Liver (tissue), 9 donors: ENCODE results near the gene CLDN6. TPM values are rescaled to one million over a fixed set of nuclear protein-coding genes. Genes with fewer than 3 reads are reported as not detected.

Experiments
- DNase-seq: peaks from one replicate; pipeline ENCODE4 v3.0.0-alpha.2; 2017; ENCODE audit warnings: low spot score
- H3K27ac ChIP-seq, 2 donors: one replicate each; pipeline ENCODE4 v1.7.0; 2013; ENCODE audit warnings: inconsistent platforms in 2 of 2, low read length in 2 of 2, control low read depth in 1 of 2, low read depth in 1 of 2, mild to moderate bottlenecking in 1 of 2
- H3K27me3 ChIP-seq, 4 donors: one replicate each; pipeline versions ENCODE4 v1.6.1 to v1.7.0; 2013; ENCODE audit warnings: low read length in 3 of 4, inconsistent platforms in 1 of 4, mild to moderate bottlenecking in 1 of 4, moderate library complexity in 1 of 4; ENCODE audit not compliant: control insufficient read depth in 4 of 4, insufficient read depth in 4 of 4
- H3K36me3 ChIP-seq, 4 donors: one replicate each; pipeline versions ENCODE4 v1.6.1 to v1.7.0; 2013; ENCODE audit warnings: low read length in 3 of 4, mild to moderate bottlenecking in 3 of 4, low read depth in 1 of 4, moderate library complexity in 1 of 4; ENCODE audit not compliant: control insufficient read depth in 4 of 4, insufficient read depth in 3 of 4
- H3K4me1 ChIP-seq, 4 donors: one replicate each; pipeline versions ENCODE4 v1.6.1 to v1.7.0; 2013; ENCODE audit warnings: low read length in 3 of 4, mild to moderate bottlenecking in 3 of 4, moderate library complexity in 1 of 4; ENCODE audit not compliant: control insufficient read depth in 4 of 4, insufficient read depth in 4 of 4
- H3K4me3 ChIP-seq, 3 donors: one replicate each; pipeline versions ENCODE4 v1.6.1 to v1.7.0; 2013; ENCODE audit warnings: low read length in 3 of 3, control low read depth in 1 of 3, low read depth in 1 of 3, mild to moderate bottlenecking in 1 of 3
- H3K9ac ChIP-seq, 2 donors: one replicate each; pipeline ENCODE4 v1.7.0; 2013; ENCODE audit warnings: low read length in 2 of 2, mild to moderate bottlenecking in 2 of 2, moderate library complexity in 2 of 2, control low read depth in 1 of 2, low read depth in 1 of 2
- H3K9me3 ChIP-seq, 4 donors: one replicate each; pipeline versions ENCODE4 v1.6.1 to v1.7.0; 2013; ENCODE audit warnings: low read length in 3 of 4; ENCODE audit not compliant: control insufficient read depth in 4 of 4
- ATF3 ChIP-seq: IDR thresholded peaks from 2 replicates; pipeline ENCODE4 v1.6.1; 2016; ENCODE audit warnings: antibody characterized with exemption
- CTCF ChIP-seq: fragments of 150-350 bp; IDR thresholded peaks from 2 replicates; pipeline ENCODE4 v1.5.1; 2017; ENCODE audit warnings: improper control_type of control experiment, low read depth, low read length; ENCODE audit not compliant: missing input control
- EGR1 ChIP-seq, 2 donors: IDR thresholded peaks; 2 replicates each; pipeline ENCODE4 v1.6.1; 2016 to 2018; ENCODE audit warnings: antibody characterized with exemption in 2 of 2, low read depth in 2 of 2
- FOXA1 ChIP-seq: IDR thresholded peaks from 2 replicates; pipeline ENCODE4 v1.6.1; 2016; ENCODE audit warnings: antibody characterized with exemption
- FOXA2 ChIP-seq: IDR thresholded peaks from 2 replicates; pipeline ENCODE4 v1.6.1; 2016; ENCODE audit warnings: antibody characterized with exemption
- GABPA ChIP-seq, 2 donors: IDR thresholded peaks in 1 of 2; conservative IDR thresholded peaks in 1 of 2; 2 replicates each; pipeline ENCODE4 v1.6.1; 2016; ENCODE audit warnings: antibody characterized with exemption in 2 of 2, mild to moderate bottlenecking in 1 of 2, moderate library complexity in 1 of 2
- HNF4A ChIP-seq, 2 donors: conservative IDR thresholded peaks; 2 replicates each; pipeline ENCODE4 v1.6.1; 2016; ENCODE audit warnings: antibody characterized with exemption in 2 of 2, mild to moderate bottlenecking in 2 of 2
- HNF4G ChIP-seq: IDR thresholded peaks from 2 replicates; pipeline ENCODE4 v1.6.1; 2016; ENCODE audit warnings: antibody characterized with exemption
- JUND ChIP-seq, 2 donors: IDR thresholded peaks; 2 replicates each; pipeline ENCODE4 v1.6.1; 2016; ENCODE audit warnings: antibody characterized with exemption in 2 of 2
- MAX ChIP-seq: IDR thresholded peaks from 2 replicates; pipeline ENCODE4 v1.6.1; 2016; ENCODE audit warnings: antibody characterized with exemption
- NR2F2 ChIP-seq: IDR thresholded peaks from 2 replicates; pipeline ENCODE4 v1.6.1; 2016; ENCODE audit warnings: antibody characterized with exemption
- RAD21 ChIP-seq, 2 donors: IDR thresholded peaks; 2 replicates each; pipeline ENCODE4 v1.6.1; 2016; ENCODE audit warnings: antibody characterized with exemption in 2 of 2, mild to moderate bottlenecking in 2 of 2
- RXRA ChIP-seq, 2 donors: IDR thresholded peaks; 2 replicates each; pipeline ENCODE4 v1.6.1; 2017 to 2018; ENCODE audit warnings: antibody characterized with exemption in 2 of 2, mild to moderate bottlenecking in 1 of 2
- SP1 ChIP-seq: IDR thresholded peaks from 2 replicates; pipeline ENCODE4 v1.6.1; 2018; ENCODE audit warnings: antibody characterized with exemption, mild to moderate bottlenecking
- TAF1 ChIP-seq: conservative IDR thresholded peaks from 2 replicates; pipeline ENCODE4 v1.6.1; 2016; ENCODE audit warnings: antibody characterized with exemption, mild to moderate bottlenecking
- YY1 ChIP-seq: IDR thresholded peaks from 2 replicates; pipeline ENCODE4 v1.6.1; 2016; ENCODE audit warnings: antibody characterized with exemption, mild to moderate bottlenecking
- WGBS: extraction: QIAGEN DNeasy Blood & Tissue Kit; methylation state at CpG from one replicate; pipeline ENCODE4 v1.1.7; 2013; 5-methylcytosine and 5-hydroxymethylcytosine counted together
- polyA plus RNA-seq, 2 donors: library from polyadenylated mRNA; stranded (reverse) in 1 of 2; unstranded in 1 of 2; fragments of 200-250 nt in 1 of 2; fragments of >200 nt in 1 of 2; fragmentation: Nextera tagmentation in 1 of 2; extraction: Ambion mirVana in 1 of 2; gene quantifications; one replicate each; pipeline versions ENCODE4 v1.2.1 to v1.2.3, GENCODE V29; 2013 to 2015
- total RNA-seq, 2 donors: library from RNA; depleted of rRNA; stranded (reverse); fragments of >200 nt; gene quantifications; one replicate each; pipeline ENCODE4 v1.2.3, GENCODE V29; 2014
- TF ChIP-seq, protein P1 (sequence below): IDR thresholded peaks from 2 replicates; pipeline ENCODE4 v1.6.1; 2016; ENCODE audit warnings: antibody characterized with exemption
- TF ChIP-seq, protein P2 (sequence below): IDR thresholded peaks from 2 replicates; pipeline ENCODE4 v1.6.1; 2016; ENCODE audit warnings: antibody characterized with exemption, mild to moderate bottlenecking
- donor health status: healthy.
- donor health status: healthy.
- donor health status: healthy.
- donor health status: healthy.
- donor health status: healthy.

CLDN6 gene
- total and polyA plus RNA-seq, 4 donors, result 0.75 TPM; not detected in 3

- Histone ChIP-seq H3K27ac (no peak overlapping the region), H3K36me3 (no peaks in the 10 kb centered on the region), H3K4me1 (peaks cover 0 to 6% (median 1%) of the 10 kb centered on the region in 4 donors), H3K4me3 (no peak overlapping the region), H3K9me3 (no peaks in the 10 kb centered on the region), H3K27me3 (no peaks in the 10 kb centered on the region), H3K9ac (no peak overlapping the region)
- DNase-seq, result no peak
- WGBS, result 81% methylated on average over 10 of the region's 10 CpGs
- TF ChIP-seq, protein P1, sequence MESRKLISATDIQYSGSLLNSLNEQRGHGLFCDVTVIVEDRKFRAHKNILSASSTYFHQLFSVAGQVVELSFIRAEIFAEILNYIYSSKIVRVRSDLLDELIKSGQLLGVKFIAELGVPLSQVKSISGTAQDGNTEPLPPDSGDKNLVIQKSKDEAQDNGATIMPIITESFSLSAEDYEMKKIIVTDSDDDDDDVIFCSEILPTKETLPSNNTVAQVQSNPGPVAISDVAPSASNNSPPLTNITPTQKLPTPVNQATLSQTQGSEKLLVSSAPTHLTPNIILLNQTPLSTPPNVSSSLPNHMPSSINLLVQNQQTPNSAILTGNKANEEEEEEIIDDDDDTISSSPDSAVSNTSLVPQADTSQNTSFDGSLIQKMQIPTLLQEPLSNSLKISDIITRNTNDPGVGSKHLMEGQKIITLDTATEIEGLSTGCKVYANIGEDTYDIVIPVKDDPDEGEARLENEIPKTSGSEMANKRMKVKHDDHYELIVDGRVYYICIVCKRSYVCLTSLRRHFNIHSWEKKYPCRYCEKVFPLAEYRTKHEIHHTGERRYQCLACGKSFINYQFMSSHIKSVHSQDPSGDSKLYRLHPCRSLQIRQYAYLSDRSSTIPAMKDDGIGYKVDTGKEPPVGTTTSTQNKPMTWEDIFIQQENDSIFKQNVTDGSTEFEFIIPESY, result no peak
- TF ChIP-seq JUND (IDR thresholded peaks at IDR 0.05), result no peak
- TF ChIP-seq YY1, result no peak
- TF ChIP-seq EGR1 (IDR thresholded peaks at IDR 0.05; ENCODE audit: low read depth in 2 of 2), result no peak
- no peak for TF ChIP-seq FOXA2
- no peak for TF ChIP-seq SP1
- TF ChIP-seq RXRA (IDR thresholded peaks at IDR 0.05), result no peak
- no peak for TF ChIP-seq NR2F2
- no peak for TF ChIP-seq TAF1
- TF ChIP-seq FOXA1, result no peak
- no peak for TF ChIP-seq HNF4G
- no peak for TF ChIP-seq RAD21 (IDR thresholded peaks at IDR 0.05)
- TF ChIP-seq MAX, result no peak
- TF ChIP-seq CTCF, result no peak
- no peak for TF ChIP-seq GABPA (IDR thresholded peaks at IDR 0.05 in 1 of 2, conservative IDR thresholded peaks at IDR 0.05 in 1 of 2)
- TF ChIP-seq, protein P2, sequence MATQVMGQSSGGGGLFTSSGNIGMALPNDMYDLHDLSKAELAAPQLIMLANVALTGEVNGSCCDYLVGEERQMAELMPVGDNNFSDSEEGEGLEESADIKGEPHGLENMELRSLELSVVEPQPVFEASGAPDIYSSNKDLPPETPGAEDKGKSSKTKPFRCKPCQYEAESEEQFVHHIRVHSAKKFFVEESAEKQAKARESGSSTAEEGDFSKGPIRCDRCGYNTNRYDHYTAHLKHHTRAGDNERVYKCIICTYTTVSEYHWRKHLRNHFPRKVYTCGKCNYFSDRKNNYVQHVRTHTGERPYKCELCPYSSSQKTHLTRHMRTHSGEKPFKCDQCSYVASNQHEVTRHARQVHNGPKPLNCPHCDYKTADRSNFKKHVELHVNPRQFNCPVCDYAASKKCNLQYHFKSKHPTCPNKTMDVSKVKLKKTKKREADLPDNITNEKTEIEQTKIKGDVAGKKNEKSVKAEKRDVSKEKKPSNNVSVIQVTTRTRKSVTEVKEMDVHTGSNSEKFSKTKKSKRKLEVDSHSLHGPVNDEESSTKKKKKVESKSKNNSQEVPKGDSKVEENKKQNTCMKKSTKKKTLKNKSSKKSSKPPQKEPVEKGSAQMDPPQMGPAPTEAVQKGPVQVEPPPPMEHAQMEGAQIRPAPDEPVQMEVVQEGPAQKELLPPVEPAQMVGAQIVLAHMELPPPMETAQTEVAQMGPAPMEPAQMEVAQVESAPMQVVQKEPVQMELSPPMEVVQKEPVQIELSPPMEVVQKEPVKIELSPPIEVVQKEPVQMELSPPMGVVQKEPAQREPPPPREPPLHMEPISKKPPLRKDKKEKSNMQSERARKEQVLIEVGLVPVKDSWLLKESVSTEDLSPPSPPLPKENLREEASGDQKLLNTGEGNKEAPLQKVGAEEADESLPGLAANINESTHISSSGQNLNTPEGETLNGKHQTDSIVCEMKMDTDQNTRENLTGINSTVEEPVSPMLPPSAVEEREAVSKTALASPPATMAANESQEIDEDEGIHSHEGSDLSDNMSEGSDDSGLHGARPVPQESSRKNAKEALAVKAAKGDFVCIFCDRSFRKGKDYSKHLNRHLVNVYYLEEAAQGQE, result no peak
- no peak for TF ChIP-seq HNF4A (conservative IDR thresholded peaks at IDR 0.05)
- TF ChIP-seq ATF3, result no peak
These were observed 27.1 kb downstream of the CLDN6 start for GRCh38 chr16:2990891-2991290.
